Renal cortex interstitium (tissue), 11 donors: ENCODE measurements around the gene TMPRSS3. TPM values are rescaled to one million over a fixed set of nuclear protein-coding genes. Genes with fewer than 3 reads are reported as not detected.

Experiments
- DNase-seq, 11 donors: peaks; one replicate each; pipeline ENCODE4 v3.0.0-alpha.2; 2013; ENCODE audit warnings: low read depth in 9 of 11, low spot score in 4 of 11; ENCODE audit errors: extremely low read depth in 1 of 11
- polyA plus RNA-seq, 3 donors: library from polyadenylated mRNA; unstranded; fragments of 120-200 nt; gene quantifications; one replicate each; pipeline ENCODE4 v1.2.1, GENCODE V29; 2013; ENCODE audit not compliant: insufficient read length in 3 of 3

The TMPRSS3 gene
- polyA plus RNA-seq, 3 donors: 1.6 to 2.7 (median 1.9) TPM

DNA sequence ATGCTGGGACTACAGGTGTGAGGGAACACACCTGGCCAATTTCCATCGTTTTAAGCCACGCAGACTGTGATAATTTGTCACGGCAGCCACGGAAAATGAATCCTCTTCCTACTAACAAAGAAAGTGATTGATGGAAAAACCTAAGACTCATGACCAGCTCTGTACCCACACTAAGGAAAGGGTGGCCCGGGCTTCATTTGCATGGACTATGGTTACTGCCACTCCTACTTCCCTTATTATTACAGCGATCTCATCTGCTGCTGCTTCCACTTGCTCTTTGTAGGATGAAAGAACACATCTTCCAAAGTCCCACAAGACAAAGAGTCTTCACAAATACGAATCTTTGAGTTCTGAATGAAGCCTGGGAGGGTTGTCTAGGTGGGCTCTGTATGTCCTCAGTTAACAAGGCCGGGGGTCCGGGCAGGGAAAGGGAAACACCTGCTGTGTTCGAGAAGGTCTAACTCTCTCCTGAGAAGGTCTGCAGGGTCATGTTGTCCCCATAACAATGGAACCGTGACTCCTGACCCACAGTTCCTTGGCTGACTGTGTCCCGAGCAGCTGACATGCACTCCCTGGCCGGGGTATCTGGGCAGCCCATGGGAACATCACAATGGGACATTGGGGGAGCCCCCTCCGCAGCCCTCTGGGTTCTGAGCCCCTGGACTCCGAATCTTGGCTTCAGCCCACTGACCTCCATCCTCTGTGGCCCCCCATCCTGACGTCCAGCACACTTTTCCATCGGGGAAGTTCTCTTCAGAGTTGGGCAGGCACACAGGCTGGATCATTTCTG lies 16.2 kb downstream of the TMPRSS3 start:
- no peak for DNase-seq

- no peak for DNase-seq
Measured at GRCh38 chr21:42378418-42378817, 17.4 kb downstream of the TMPRSS3 start.

- no peak for DNase-seq
Measured at GRCh38 chr21:42377951-42378340, 17.9 kb downstream of the TMPRSS3 start.

DNA sequence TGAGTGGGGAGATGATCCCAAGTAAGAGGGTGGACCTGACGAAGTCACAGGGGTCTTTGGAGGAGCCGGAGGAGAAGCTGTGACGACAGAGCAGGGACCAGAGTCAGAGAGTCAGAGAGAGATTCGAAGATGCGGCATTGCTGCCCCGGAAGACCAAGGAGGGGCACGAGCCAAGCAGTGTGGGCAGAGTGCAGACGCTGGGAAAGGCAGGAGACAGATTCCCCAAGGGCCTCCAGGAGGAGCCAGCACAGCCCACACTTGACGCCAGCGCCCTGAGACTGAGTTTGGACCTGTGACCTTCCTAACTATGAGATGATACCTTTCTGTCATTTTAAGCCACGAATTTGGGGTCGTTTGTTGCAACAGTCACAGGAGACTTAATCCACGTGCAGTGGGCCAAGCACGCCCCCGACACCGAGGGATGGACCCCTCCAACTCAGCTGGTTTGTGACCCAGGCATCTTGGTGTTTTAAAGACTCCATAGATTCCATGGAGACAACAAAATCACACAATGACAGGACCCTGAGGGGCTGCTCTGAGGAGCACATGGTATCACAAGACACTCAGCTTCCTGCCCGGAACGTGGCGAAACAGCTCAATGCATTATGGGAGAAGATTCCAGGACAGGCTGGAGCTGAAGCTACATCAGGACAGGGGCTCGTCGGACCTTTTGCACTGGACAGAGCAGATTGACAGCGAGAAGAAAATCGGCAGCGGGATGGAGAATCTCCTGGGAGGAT lies 18.5 kb downstream of the TMPRSS3 start:
- no peak for DNase-seq

GRCh38 chr21:42376338-42376982 lies 19.4 kb downstream of the TMPRSS3 start:
- no peak for DNase-seq

GRCh38 chr21:42375966-42376337 lies 19.9 kb downstream of the TMPRSS3 start:
- DNase-seq: no peak

DNA sequence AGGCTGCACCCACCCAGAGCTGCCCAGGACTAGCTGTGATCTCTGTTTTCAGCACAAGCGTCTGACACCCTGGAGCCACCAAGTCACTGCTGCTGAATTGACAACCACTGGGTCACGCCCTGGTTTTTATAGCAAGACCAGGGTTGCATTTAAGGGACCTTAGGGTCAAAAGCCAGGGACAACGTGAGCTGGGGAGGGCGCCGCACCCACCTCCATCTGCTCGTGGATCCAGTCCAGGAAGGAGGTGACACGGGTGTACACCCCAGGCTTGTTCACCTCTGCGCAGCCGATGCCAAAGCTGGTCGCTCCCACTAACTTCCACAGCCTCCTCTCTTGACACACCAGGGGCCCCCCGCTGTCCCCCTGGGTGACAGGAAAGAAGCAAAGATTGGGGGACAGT lies 20.3 kb downstream of the TMPRSS3 start:
- no peak for DNase-seq

GRCh38 chr21:42374864-42375499 lies 20.9 kb downstream of the TMPRSS3 start:
- DNase-seq: no peak

GRCh38 chr21:42374457-42374856 lies 21.4 kb downstream of the TMPRSS3 start:
- no peak for DNase-seq

- no peak for DNase-seq
Measured at GRCh38 chr21:42373908-42374455, 21.9 kb downstream of the TMPRSS3 start.

- DNase-seq: no peak
Measured at GRCh38 chr21:42373196-42373907, 22.5 kb downstream of the TMPRSS3 start.

GRCh38 chr21:42370894-42371654 lies 24.8 kb downstream of the TMPRSS3 start:
- DNase-seq: no peak

GRCh38 chr21:42369821-42370220 lies 26.0 kb downstream of the TMPRSS3 start:
- no peak for DNase-seq

DNA sequence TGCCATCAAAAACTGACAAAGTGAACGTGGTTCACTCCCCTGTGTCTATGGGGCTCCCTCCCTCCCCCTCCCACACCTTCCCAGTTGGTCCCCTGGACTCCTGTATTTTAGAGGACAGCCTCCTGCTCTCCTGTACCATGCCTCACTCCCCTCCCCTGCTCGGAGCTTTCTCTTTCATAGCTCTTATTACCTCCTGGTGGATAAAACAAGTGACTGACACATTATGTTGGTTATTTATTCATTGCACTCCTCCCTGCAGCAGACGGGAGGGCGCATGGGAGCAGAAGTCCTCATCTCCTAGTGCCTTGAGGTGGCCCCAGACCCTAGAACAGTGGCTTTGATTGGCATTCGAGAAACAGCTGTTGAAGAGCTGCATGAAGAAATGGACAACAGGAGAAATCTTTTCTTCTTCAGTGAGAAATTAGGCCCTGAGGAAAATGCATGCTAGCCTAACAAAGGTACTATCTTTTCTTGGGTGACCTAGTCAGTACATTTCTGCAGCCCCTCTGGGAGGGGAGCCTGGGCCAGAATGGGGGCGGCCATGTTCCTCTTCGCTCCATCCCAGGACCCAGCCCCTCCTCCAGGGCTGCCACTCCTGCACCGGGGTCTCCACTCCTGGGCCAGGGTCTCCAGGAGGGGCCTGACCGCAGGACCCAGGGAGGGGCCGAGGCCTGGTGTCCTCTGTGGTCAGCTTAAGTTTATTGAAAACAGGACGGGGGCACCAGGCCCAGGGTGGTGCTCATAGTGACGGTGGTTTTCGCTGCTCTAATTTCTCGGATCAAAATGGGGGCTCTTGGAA lies 28.3 kb downstream of the TMPRSS3 start:
- DNase-seq: no peak

GRCh38 chr21:42366292-42367010 lies 29.4 kb downstream of the TMPRSS3 start, which contains the start of gene TFF1:
TSS of gene TFF1 (minus strand) at chr21:42366535. CDS start at chr21:42366495, 40 bp downstream.
- no peak for DNase-seq

GRCh38 chr21:42365770-42366169 lies 30.1 kb downstream of the TMPRSS3 start:
- no peak for DNase-seq
